ENCODE measurements around the gene OOSP3. TPM values are rescaled to one million over a fixed set of nuclear protein-coding genes. Genes with fewer than 3 reads are reported as not detected.
A peak's percentile ranks its signal among the peaks of the same experiment; 100 is the strongest.

OOSP3 gene, protein sequence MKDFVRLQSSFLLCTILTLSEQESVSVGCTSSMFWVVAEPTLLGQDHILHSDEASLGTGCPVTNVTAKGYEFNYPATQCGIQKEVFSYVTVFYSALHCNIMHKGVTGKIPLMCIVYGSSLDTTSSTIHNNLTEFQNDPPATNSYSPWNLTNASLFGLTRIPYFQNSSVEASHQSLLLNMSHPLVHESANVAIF
- not detected in 2 replicates for total RNA-seq (2021)
- percentile 5 among the genes with signal in this experiment for Bru-seq, nascent RNA
- BruChase-seq, experiment 1, labeled RNA remaining after a 2-hour chase: percentile 16 among the genes with signal in this experiment
- percentile 8 among the genes with signal in this experiment for BruChase-seq, experiment 2, labeled RNA remaining after a 6-hour chase
- long read RNA-seq: 0 reads

GRCh38 chr11:59878575-59878974 lies at the start of gene OOSP3:
OOSP3 (plus strand) TSS chr11:59878782; CDS start chr11:59878809, 27 bp downstream.
- H3K27ac ChIP-seq (ENCODE audit: low read depth, low read length, poor library complexity, severe bottlenecking): no peak within 1 kb of the TSS
- H3K9me3 ChIP-seq (ENCODE audit: low read depth, low read length, poor library complexity, severe bottlenecking): no peaks in the 10 kb centered on the region
- H3K4me3 ChIP-seq (ENCODE audit: low read depth, low read length, poor library complexity, severe bottlenecking): no peak within 1 kb of the TSS
- H3K36me3 ChIP-seq (ENCODE audit: insufficient read depth, low read length, poor library complexity, severe bottlenecking): no peaks in the 10 kb centered on the region
- intact Hi-C loops (cut with micrococcal nuclease; ENCODE audit: unreplicated experiment): loop anchor here (2.0 kb wide), 1 partner anchor 32 kb away; no protein-coding TSS in a partner anchor
- H3K27me3 ChIP-seq (replicated peaks; ENCODE audit: insufficient read depth, low read depth, low read length, poor library complexity): no peaks in the 10 kb centered on the region
- BruUV-seq (replicated peaks): no TSS peak
- peak; percentile 27 for DNase-seq (ENCODE audit: low spot score)
- POLR2A ChIA-PET (ENCODE audit: low non-redundant PET): no interaction called here
- TF ChIP-seq CTCF (conservative IDR thresholded peaks at IDR 0.05; ENCODE audit: low read depth, low read length) (no peak), EZH2 (IDR thresholded peaks at IDR 0.05; ENCODE audit: borderline replicate concordance, low read depth, low read length, poor library complexity, severe bottlenecking) (no peak)
- no peaks in the 10 kb centered on the region for H3K4me1 ChIP-seq (ENCODE audit: insufficient read depth, low read length, poor library complexity, severe bottlenecking)
- CTCF ChIA-PET: no interaction called here

GRCh38 chr11:59829358-59829757 lies 49.2 kb upstream of the OOSP3 start:
- intact Hi-C loops (cut with micrococcal nuclease; ENCODE audit: unreplicated experiment): loop anchor here (10.0 kb wide), 2 partner anchors 195 to 405 kb away; no protein-coding TSS in a partner anchor

DNA sequence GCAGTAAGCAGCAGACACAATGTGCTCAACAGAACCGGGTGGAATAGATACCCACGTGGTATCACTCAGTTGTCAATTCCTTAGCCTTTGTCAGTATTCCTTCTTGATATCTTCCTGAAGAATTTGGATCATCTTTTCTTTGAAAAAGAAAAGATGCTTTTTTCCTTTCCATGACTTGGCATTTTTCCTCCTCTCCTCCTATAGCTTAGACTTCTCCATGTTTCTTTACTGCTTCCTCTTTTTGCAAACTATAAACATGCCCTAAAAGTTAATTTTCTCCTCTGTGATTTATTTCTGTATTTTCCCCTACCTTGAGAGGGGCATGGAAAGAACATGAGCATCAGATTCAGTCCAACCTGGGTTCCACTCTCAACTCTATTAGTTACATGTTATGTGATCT lies 45.0 kb upstream of the OOSP3 start:
- no TSS peak for BruUV-seq (replicated peaks)
- no peaks in the 10 kb centered on the region for H3K9me3 ChIP-seq (ENCODE audit: low read depth, low read length, poor library complexity, severe bottlenecking)
- H3K27me3 ChIP-seq (replicated peaks; ENCODE audit: insufficient read depth, low read depth, low read length, poor library complexity): peaks cover 15% of the 10 kb centered on the region
- H3K4me1 ChIP-seq (ENCODE audit: insufficient read depth, low read length, poor library complexity, severe bottlenecking): no peaks in the 10 kb centered on the region
- TF ChIP-seq EZH2 (IDR thresholded peaks at IDR 0.05; ENCODE audit: borderline replicate concordance, low read depth, low read length, poor library complexity, severe bottlenecking): no peak
- no peak for TF ChIP-seq CTCF (conservative IDR thresholded peaks at IDR 0.05; ENCODE audit: low read depth, low read length)
- POLR2A ChIA-PET (ENCODE audit: low non-redundant PET): no interaction called here
- CTCF ChIA-PET: interaction anchor here (0.6 kb wide), 1 partner anchor 661 kb away, joined by 3 read pairs; no protein-coding TSS in a partner anchor
- H3K27ac ChIP-seq (ENCODE audit: low read depth, low read length, poor library complexity, severe bottlenecking): no peak overlapping the region
- H3K4me3 ChIP-seq (ENCODE audit: low read depth, low read length, poor library complexity, severe bottlenecking): no peak overlapping the region
- DNase-seq (ENCODE audit: low spot score): no peak
- H3K36me3 ChIP-seq (ENCODE audit: insufficient read depth, low read length, poor library complexity, severe bottlenecking): no peaks in the 10 kb centered on the region
- intact Hi-C loops (cut with micrococcal nuclease; ENCODE audit: unreplicated experiment): no loop called here

More at GRCh38 chr11:59829358-59829757, 49.2 kb upstream of the OOSP3 start:
- H3K4me1 ChIP-seq (ENCODE audit: insufficient read depth, low read length, poor library complexity, severe bottlenecking): no peaks in the 10 kb centered on the region
- CTCF ChIA-PET: no interaction called here
- no peak for DNase-seq (ENCODE audit: low spot score)
- H3K4me3 ChIP-seq (ENCODE audit: low read depth, low read length, poor library complexity, severe bottlenecking): no peak overlapping the region
- POLR2A ChIA-PET (ENCODE audit: low non-redundant PET): no interaction called here
- no peak overlapping the region for H3K27ac ChIP-seq (ENCODE audit: low read depth, low read length, poor library complexity, severe bottlenecking)
- H3K36me3 ChIP-seq (ENCODE audit: insufficient read depth, low read length, poor library complexity, severe bottlenecking): no peaks in the 10 kb centered on the region
- no peaks in the 10 kb centered on the region for H3K9me3 ChIP-seq (ENCODE audit: low read depth, low read length, poor library complexity, severe bottlenecking)
- no peaks in the 10 kb centered on the region for H3K27me3 ChIP-seq (replicated peaks; ENCODE audit: insufficient read depth, low read depth, low read length, poor library complexity)
- no TSS peak for BruUV-seq (replicated peaks)
- TF ChIP-seq CTCF (conservative IDR thresholded peaks at IDR 0.05; ENCODE audit: low read depth, low read length) (no peak), EZH2 (IDR thresholded peaks at IDR 0.05; ENCODE audit: borderline replicate concordance, low read depth, low read length, poor library complexity, severe bottlenecking) (no peak)

Measured in A673 (cell line).